Measurements from ENCODE around the gene MYDGF.
"Not testable (repeated sequence)": the region's sequence is repeated elsewhere in the genome, so short reads cannot be mapped to it uniquely, and the experiment has no call there.

The MYDGF gene

GRCh38 chr19:4669723-4670480 lies at the start of gene MYDGF:
Gene MYDGF, minus strand, starts transcription at chr19:4670342. Its CDS starts 8 bp downstream, at chr19:4670334.
- in situ Hi-C loops (cut with MboI; ENCODE audit: low sequenced_read_pairs): no loop called here

- in situ Hi-C loops (cut with MboI; ENCODE audit: low sequenced_read_pairs): no loop called here
Measured at GRCh38 chr19:4719499-4719866, 49.3 kb upstream of the MYDGF start.

- in situ Hi-C loops (cut with MboI; ENCODE audit: low sequenced_read_pairs): no loop called here
Measured at GRCh38 chr19:4717966-4718701, 48.0 kb upstream of the MYDGF start.

GRCh38 chr19:4717191-4717965 lies 47.2 kb upstream of the MYDGF start:
- in situ Hi-C loops (cut with MboI; ENCODE audit: low sequenced_read_pairs): no loop called here

GRCh38 chr19:4715529-4716221 lies 45.5 kb upstream of the MYDGF start:
- in situ Hi-C loops (cut with MboI; ENCODE audit: low sequenced_read_pairs): no loop called here

- in situ Hi-C loops (cut with MboI; ENCODE audit: low sequenced_read_pairs): not testable (repeated sequence)
Measured at GRCh38 chr19:4715178-4715528, 45.0 kb upstream of the MYDGF start.

- in situ Hi-C loops (cut with MboI; ENCODE audit: low sequenced_read_pairs): no loop called here
Measured at GRCh38 chr19:4714016-4714415, 43.9 kb upstream of the MYDGF start.

GRCh38 chr19:4713384-4713951 lies 43.3 kb upstream of the MYDGF start:
- in situ Hi-C loops (cut with MboI; ENCODE audit: low sequenced_read_pairs): no loop called here

- in situ Hi-C loops (cut with MboI; ENCODE audit: low sequenced_read_pairs): no loop called here
Measured at GRCh38 chr19:4712771-4713170, 42.6 kb upstream of the MYDGF start.

GRCh38 chr19:4711211-4711610 lies 41.1 kb upstream of the MYDGF start:
- in situ Hi-C loops (cut with MboI; ENCODE audit: low sequenced_read_pairs): no loop called here

- in situ Hi-C loops (cut with MboI; ENCODE audit: low sequenced_read_pairs): no loop called here
Measured at GRCh38 chr19:4710281-4710600, 40.1 kb upstream of the MYDGF start.

GRCh38 chr19:4709440-4710280 lies 39.5 kb upstream of the MYDGF start:
- in situ Hi-C loops (cut with MboI; ENCODE audit: low sequenced_read_pairs): no loop called here

GRCh38 chr19:4707956-4708650 lies 38.0 kb upstream of the MYDGF start:
- in situ Hi-C loops (cut with MboI; ENCODE audit: low sequenced_read_pairs): no loop called here

GRCh38 chr19:4707322-4707721 lies 37.2 kb upstream of the MYDGF start:
- in situ Hi-C loops (cut with MboI; ENCODE audit: low sequenced_read_pairs): no loop called here

- in situ Hi-C loops (cut with MboI; ENCODE audit: low sequenced_read_pairs): no loop called here
Measured at GRCh38 chr19:4705413-4706131, 35.4 kb upstream of the MYDGF start.

- in situ Hi-C loops (cut with MboI; ENCODE audit: low sequenced_read_pairs): no loop called here
Measured at GRCh38 chr19:4704317-4704673, 34.2 kb upstream of the MYDGF start.

GRCh38 chr19:4703671-4704316 lies 33.7 kb upstream of the MYDGF start:
- in situ Hi-C loops (cut with MboI; ENCODE audit: low sequenced_read_pairs): no loop called here

GRCh38 chr19:4702764-4703163 lies 32.6 kb upstream of the MYDGF start:
- in situ Hi-C loops (cut with MboI; ENCODE audit: low sequenced_read_pairs): no loop called here

All from HL-60/S4 treated with phorbol 12-myristate 13-acetate at 8.2 ng/mL for 4 days and 3 days (cell line).